H1 (cell line): ENCODE measurements around the gene RBM15B. TPM values are rescaled to one million over a fixed set of nuclear protein-coding genes. Genes with fewer than 3 reads are reported as not detected.

Source experiments
- CTCF ChIA-PET: fragments of 300-600 bp; sonication (Branson Sonifier 250); formaldehyde crosslinking; loops from one replicate; lab custom pipeline; 2021; ENCODE audit not compliant: partially characterized antibody; lab: Charles Lee
- POLR2A ChIA-PET: fragments of 300-600 bp; sonication (Branson Sonifier 250); formaldehyde crosslinking; loops from one replicate; lab custom pipeline; 2021; ENCODE audit warnings: inconsistent platforms; ENCODE audit not compliant: partially characterized antibody; lab: Charles Lee
- DNase-seq, 2 experiments: peaks; one replicate each; pipeline versions ENCODE4 v3.0.0 to v3.0.0-alpha.2; 2010 to 2022; ENCODE audit warnings: low spot score in 2 of 2, low read depth in 1 of 2, mixed read lengths in 1 of 2
- FAIRE-seq: peaks from 2 replicates; lab custom pipeline; 2011; peaks lifted over from hg19 to GRCh38; lab: Jason Lieb, UNC
- H2AFZ ChIP-seq: 2 replicates; pipeline ENCODE4 v1.8.1; 2012; ENCODE audit warnings: low read length, inconsistent platforms
- H2AK5ac ChIP-seq: 2 replicates; pipeline ENCODE4 v1.6.1; 2013; ENCODE audit warnings: low read depth, low read length
- H2BK120ac ChIP-seq: replicated peaks from 2 replicates; pipeline ENCODE3; 2013; ENCODE audit warnings: low read depth, low read length, inconsistent platforms
- H2BK12ac ChIP-seq: 2 replicates; pipeline ENCODE4 v1.6.1; 2013; ENCODE audit warnings: low read depth, low read length
- H2BK15ac ChIP-seq: 2 replicates; pipeline ENCODE4 v1.6.1; 2013; ENCODE audit warnings: low read length
- H2BK20ac ChIP-seq: 2 replicates; pipeline ENCODE4 v1.6.1; 2013; ENCODE audit warnings: low read length
- H2BK5ac ChIP-seq: 2 replicates; pipeline ENCODE4 v1.6.1; 2013; ENCODE audit warnings: low read depth, low read length
- H3K14ac ChIP-seq: 2 replicates; pipeline ENCODE4 v1.6.1; 2013; ENCODE audit warnings: inconsistent platforms; ENCODE audit not compliant: insufficient read length
- H3K18ac ChIP-seq: 2 replicates; pipeline ENCODE4 v1.6.1; 2013; ENCODE audit warnings: low read length; ENCODE audit errors: extremely low read depth
- H3K23ac ChIP-seq: 2 replicates; pipeline ENCODE4 v1.6.1; 2013; ENCODE audit warnings: inconsistent platforms; ENCODE audit not compliant: insufficient read length
- H3K23me2 ChIP-seq: 2 replicates; pipeline ENCODE4 v1.6.1; 2013; ENCODE audit warnings: low read depth, low read length
- H3K27ac ChIP-seq: 2 replicates; pipeline ENCODE4 v1.6.1; 2011; ENCODE audit warnings: low read depth, low read length, inconsistent platforms
- H3K27me3 ChIP-seq, 4 experiments: replicated peaks in 1 of 4; 1 replicate in 1 of 4; 2 replicates in 3 of 4; pipeline versions ENCODE4 v1.6.1 to v1.8.1; 2011 to 2013; ENCODE audit warnings: low read length in 3 of 4, mild to moderate bottlenecking in 3 of 4, inconsistent platforms in 2 of 4, mixed read lengths in 2 of 4, moderate library complexity in 1 of 4; ENCODE audit not compliant: control insufficient read depth in 3 of 4, insufficient read depth in 3 of 4; ENCODE audit errors: extremely low read depth in 1 of 4
- H3K36me3 ChIP-seq, 4 experiments: 2 replicates each; pipeline versions ENCODE4 v1.6.1 to v1.8.1; 2011 to 2013; ENCODE audit warnings: mild to moderate bottlenecking in 4 of 4, low read length in 3 of 4, moderate library complexity in 2 of 4, control low read depth in 1 of 4, inconsistent platforms in 1 of 4; ENCODE audit not compliant: insufficient read depth in 4 of 4, control insufficient read depth in 2 of 4
- H3K4ac ChIP-seq: replicated peaks from 2 replicates; pipeline ENCODE3; 2013; ENCODE audit warnings: low read length, low read depth, mixed read lengths, inconsistent platforms; ENCODE audit not compliant: insufficient read length
- H3K4me1 ChIP-seq, 4 experiments: replicated peaks in 1 of 4; 1 replicate in 1 of 4; 2 replicates in 3 of 4; pipeline versions ENCODE4 v1.6.1 to v1.8.1; 2011 to 2013; ENCODE audit warnings: low read length in 3 of 4, inconsistent platforms in 2 of 4, mixed read lengths in 1 of 4; ENCODE audit not compliant: insufficient read depth in 4 of 4, control insufficient read depth in 3 of 4
- H3K4me2 ChIP-seq, 2 experiments: 2 replicates each; pipeline versions ENCODE4 v1.6.1 to v1.8.1; 2011 to 2013; ENCODE audit warnings: low read depth in 2 of 2, low read length in 2 of 2, control low read depth in 1 of 2, inconsistent platforms in 1 of 2, mild to moderate bottlenecking in 1 of 2; ENCODE audit not compliant: insufficient read depth in 1 of 2
- H3K4me3 ChIP-seq, 4 experiments: fragments of 200-600, 300-600 bp in 1 of 4; sonication (generic), shearing (Covaris generic), sonication (Bioruptor Twin) in 1 of 4; 2 replicates each; pipeline versions ENCODE4 v1.5.1 to v1.8.1; 2011 to 2016; ENCODE audit warnings: low read length in 4 of 4, low read depth in 3 of 4, control low read depth in 2 of 4, inconsistent platforms in 2 of 4, mild to moderate bottlenecking in 2 of 4, mixed read lengths in 1 of 4, moderate library complexity in 1 of 4; ENCODE audit not compliant: insufficient read depth in 2 of 4; ENCODE audit errors: extremely low read depth in 1 of 4
- H3K56ac ChIP-seq: replicated peaks from 2 replicates; pipeline ENCODE3; 2013; ENCODE audit warnings: low read depth, mild to moderate bottlenecking, mixed read lengths, low read length, inconsistent platforms; ENCODE audit not compliant: insufficient read length
- H3K79me1 ChIP-seq: 2 replicates; pipeline ENCODE4 v1.6.1; 2013; ENCODE audit warnings: low read depth, low read length, control low read depth
- H3K79me2 ChIP-seq, 2 experiments: 2 replicates each; pipeline versions ENCODE4 v1.6.1 to v1.8.1; 2012 to 2013; ENCODE audit warnings: low read length in 2 of 2, mild to moderate bottlenecking in 2 of 2, inconsistent platforms in 1 of 2; ENCODE audit not compliant: insufficient read depth in 2 of 2, control insufficient read depth in 1 of 2
- H3K9ac ChIP-seq, 4 experiments: replicated peaks in 1 of 4; 1 replicate in 1 of 4; 2 replicates in 3 of 4; pipeline versions ENCODE4 v1.6.1 to v1.8.1; 2011 to 2013; ENCODE audit warnings: low read depth in 3 of 4, low read length in 3 of 4, control low read depth in 2 of 4, mild to moderate bottlenecking in 2 of 4, moderate library complexity in 2 of 4, inconsistent platforms in 1 of 4; ENCODE audit errors: extremely low read depth in 1 of 4
- H3K9me3 ChIP-seq, 2 experiments: 2 replicates each; pipeline versions ENCODE4 v1.6.1 to v1.8.1; 2012 to 2013; ENCODE audit warnings: mild to moderate bottlenecking in 2 of 2, moderate library complexity in 2 of 2, control low read depth in 1 of 2, inconsistent platforms in 1 of 2, low read depth in 1 of 2, low read length in 1 of 2, mixed read lengths in 1 of 2; ENCODE audit not compliant: insufficient read depth in 2 of 2
- H4K20me1 ChIP-seq, 2 experiments: replicated peaks in 1 of 2; 2 replicates each; pipeline versions ENCODE3 to v1.8.1; 2011 to 2013; ENCODE audit warnings: inconsistent platforms in 2 of 2, low read length in 2 of 2, mild to moderate bottlenecking in 1 of 2; ENCODE audit not compliant: insufficient read depth in 2 of 2, control insufficient read depth in 1 of 2
- H4K5ac ChIP-seq: 2 replicates; pipeline ENCODE4 v1.6.1; 2013; ENCODE audit warnings: low read length, low read depth, mixed read lengths, inconsistent platforms; ENCODE audit not compliant: insufficient read length
- H4K8ac ChIP-seq: 2 replicates; pipeline ENCODE4 v1.8.0; 2013; ENCODE audit warnings: mild to moderate bottlenecking, moderate library complexity, low read length, inconsistent platforms; ENCODE audit not compliant: insufficient read depth; ENCODE audit errors: extremely low read depth
- H4K91ac ChIP-seq: replicated peaks from 2 replicates; pipeline ENCODE3; 2013; ENCODE audit warnings: low read length, mixed read lengths, inconsistent platforms; ENCODE audit not compliant: insufficient read length
- BCL11A ChIP-seq, 2 experiments: IDR thresholded peaks; one replicate each; pipeline ENCODE4 v1.6.1; 2011; ENCODE audit warnings: low read depth in 2 of 2, low read length in 2 of 2, mild to moderate bottlenecking in 2 of 2
- CREB1 ChIP-seq: IDR thresholded peaks from 2 replicates; pipeline ENCODE4 v1.6.1; 2012; ENCODE audit warnings: inconsistent platforms
- FOSL1 ChIP-seq: IDR thresholded peaks from 2 replicates; pipeline ENCODE4 v1.6.1; 2011; ENCODE audit warnings: mild to moderate bottlenecking, low read depth, low read length, moderate library complexity; ENCODE audit not compliant: insufficient read depth
- JUN ChIP-seq: IDR thresholded peaks from 2 replicates; pipeline ENCODE4 v1.6.1; 2011; ENCODE audit warnings: low read depth, mild to moderate bottlenecking, improper control_type of control experiment, low read length
- MAX ChIP-seq: IDR thresholded peaks from 2 replicates; pipeline ENCODE4 v1.6.1; 2012; ENCODE audit warnings: inconsistent platforms
- POLR2A ChIP-seq, 2 experiments: IDR thresholded peaks; 1 replicate in 1 of 2; 2 replicates in 1 of 2; pipeline ENCODE4 v1.6.1; 2011; ENCODE audit warnings: low read depth in 2 of 2, low read length in 2 of 2, mild to moderate bottlenecking in 2 of 2; ENCODE audit errors: control extremely low read depth in 1 of 2
- POLR2AphosphoS5 ChIP-seq: IDR thresholded peaks from 2 replicates; pipeline ENCODE4 v1.6.1; 2011; ENCODE audit warnings: low read depth, low read length
- SIN3A ChIP-seq, 2 experiments: IDR thresholded peaks in 1 of 2; conservative IDR thresholded peaks in 1 of 2; 2 replicates each; pipeline ENCODE4 v1.6.1; 2011 to 2012; ENCODE audit warnings: low read length in 2 of 2, improper control_type of control experiment in 1 of 2, low read depth in 1 of 2, mild to moderate bottlenecking in 1 of 2
- SP1 ChIP-seq: IDR thresholded peaks from 2 replicates; pipeline ENCODE4 v1.6.1; 2011; ENCODE audit warnings: low read depth, low read length
- SUZ12 ChIP-seq: fragments of 200-600 bp; sonication (generic); IDR thresholded peaks from 2 replicates; pipeline ENCODE4 v1.6.1; 2012; ENCODE audit warnings: mild to moderate bottlenecking, inconsistent platforms, low read length, moderate library complexity, mixed read lengths
- USF2 ChIP-seq: IDR thresholded peaks from 2 replicates; pipeline ENCODE4 v1.6.1; 2011; ENCODE audit warnings: low read length, improper control_type of control experiment
- WGBS, 2 experiments: shearing (Covaris generic) in 1 of 2; methylation state at CpG; one replicate each; pipeline versions ENCODE4 v1.1.6 to v1.1.7; 2013 to 2015; ENCODE audit warnings: low lambda C conversion rate in 2 of 2, mixed read lengths in 2 of 2, inconsistent platforms in 1 of 2, low coverage in 1 of 2, missing lambda C conversion rate in 1 of 2; ENCODE audit not compliant: insufficient replicate concordance in 2 of 2, insufficient coverage in 1 of 2, insufficient read length in 1 of 2; ENCODE audit errors: extremely low coverage in 1 of 2, missing lambda C conversion rate in 1 of 2; 5-methylcytosine and 5-hydroxymethylcytosine counted together
- polyA plus RNA-seq, 7 experiments: library from polyadenylated mRNA; depleted of rRNA in 3 of 7; stranded (reverse) in 5 of 7; unstranded in 2 of 7; fragments of >200 nt in 5 of 7; fragments of 200-250 nt in 2 of 7; gene quantifications; 1 replicate in 5 of 7; 2 replicates in 1 of 7; 4 replicates in 1 of 7; pipeline versions ENCODE4 v1.2.1 to v1.2.3, GENCODE V29; 2011 to 2013; ENCODE audit warnings: missing spikeins in 2 of 7, mixed read lengths in 2 of 7
- total RNA-seq: library from RNA; stranded (reverse); fragmentation: NEBNext Ultra II Directional; extraction: Animal tissue kit (Norgen Biotek cat#: 25700); gene quantifications from 2 replicates; pipeline ENCODE4 v1.2.1, GENCODE V29; 2021

RBM15B gene
- total and polyA plus RNA-seq, 2 of the 8 experiments (the other 6 are each of a cell fraction or from before 2014, with no cell fraction given) = 22.2 to 59.1 TPM

- Histone ChIP-seq H4K8ac (no peak overlapping the region), H3K14ac (no peak overlapping the region), H3K4me1 (no peaks in the 10 kb centered on the region), H3K4me2 (no peak overlapping the region), H3K18ac (no peak overlapping the region), H4K91ac (no peak overlapping the region), H3K79me2 (no peaks in the 10 kb centered on the region), H2BK15ac (no peak overlapping the region), H3K4me3 (no peak overlapping the region), H2BK12ac (no peak overlapping the region), H2BK5ac (no peak overlapping the region), H3K4ac (no peak overlapping the region), H3K23me2 (no peaks in the 10 kb centered on the region), H3K9ac (no peak overlapping the region), H3K27ac (no peak overlapping the region), H4K5ac (no peak overlapping the region), H3K56ac (no peak overlapping the region), H3K27me3 (no peaks in the 10 kb centered on the region), H2BK20ac (no peak overlapping the region), H2AFZ (no peak overlapping the region), H3K23ac (no peak overlapping the region), H2BK120ac (no peak overlapping the region), H2AK5ac (no peak overlapping the region), H4K20me1 (no peaks in the 10 kb centered on the region), H3K36me3 (peaks cover 0 to 6% (median 0%) of the 10 kb centered on the region in 4 experiments; a peak in 4 of 8 replicates), H3K9me3 (no peaks in the 10 kb centered on the region), H3K79me1 (no peaks in the 10 kb centered on the region)
- DNase-seq (no peak), FAIRE-seq (no peak)
- CTCF ChIA-PET = no interaction called here
- 89% methylated on average over 9 of the region's 9 CpGs; no CpG with 5 or more reads in 1 of the 2 experiments for WGBS, 2 experiments
- TF ChIP-seq FOSL1 (no peak), CREB1 (no peak), SP1 (no peak), SIN3A (conservative IDR thresholded peaks at IDR 0.05 in 1 of 2, IDR thresholded peaks at IDR 0.05 in 1 of 2; ENCODE audit: low read depth in 1 of 2, low read length in 2 of 2) (no peak), POLR2A (IDR thresholded peaks at IDR 0.05; ENCODE audit: control extremely low read depth in 1 of 2, low read depth in 2 of 2, low read length in 2 of 2) (no peak), MAX (no peak), JUN (no peak), USF2 (no peak), SUZ12 (no peak), BCL11A (IDR thresholded peaks at IDR 0.05; ENCODE audit: low read depth in 2 of 2, low read length in 2 of 2) (no peak), POLR2AphosphoS5 (no peak)
- POLR2A ChIA-PET = interaction anchor here (0.9 kb wide), 1 partner anchor 36 kb away, joined by 3 read pairs; the partner anchor contains the start of gene RBM15B
These were observed 36.1 kb upstream of the RBM15B start for GRCh38 chr3:51354731-51355615.
